GM10847 (cell line): ENCODE data around the gene MYEOV.

Experiments
- POLR2A ChIP-seq: IDR thresholded peaks from 2 replicates; pipeline ENCODE4 v1.6.1; 2011; ENCODE audit not compliant: insufficient read length; ENCODE audit errors: extremely low read depth

MYEOV gene

GRCh38 chr11:69312453-69313404, 18.8 kb downstream of the MYEOV start:
- TF ChIP-seq POLR2A, result no peak

- TF ChIP-seq POLR2A, result no peak
These were observed 20.0 kb downstream of the MYEOV start for GRCh38 chr11:69313992-69314391.

- no peak for TF ChIP-seq POLR2A
These were observed 20.6 kb downstream of the MYEOV start for GRCh38 chr11:69314555-69314954.

GRCh38 chr11:69316956-69317355, 23.0 kb downstream of the MYEOV start:
- no peak for TF ChIP-seq POLR2A

GRCh38 chr11:69317401-69318092, 23.6 kb downstream of the MYEOV start:
- no peak for TF ChIP-seq POLR2A

- no peak for TF ChIP-seq POLR2A
These were observed 24.1 kb downstream of the MYEOV start for GRCh38 chr11:69318093-69318420.

GRCh38 chr11:69319255-69320106, 25.5 kb downstream of the MYEOV start:
- no peak for TF ChIP-seq POLR2A

GRCh38 chr11:69320326-69320725, 26.4 kb downstream of the MYEOV start:
- TF ChIP-seq POLR2A, result no peak

- TF ChIP-seq POLR2A, result no peak
These were observed 27.1 kb downstream of the MYEOV start for GRCh38 chr11:69320756-69321741.

- TF ChIP-seq POLR2A, result no peak
These were observed 28.0 kb downstream of the MYEOV start for GRCh38 chr11:69321877-69322361.

- no peak for TF ChIP-seq POLR2A
These were observed 31.5 kb downstream of the MYEOV start for GRCh38 chr11:69325446-69325845.

- TF ChIP-seq POLR2A, result no peak
These were observed 32.8 kb downstream of the MYEOV start for GRCh38 chr11:69326622-69327219.

GRCh38 chr11:69327741-69328191, 33.8 kb downstream of the MYEOV start:
- TF ChIP-seq POLR2A, result no peak

GRCh38 chr11:69328231-69328630, 34.3 kb downstream of the MYEOV start:
- no peak for TF ChIP-seq POLR2A
